Epithelial cell of prostate (primary cell): ENCODE data around the gene PLA2G5.
"Not testable (repeated sequence)": the region's sequence is repeated elsewhere in the genome, so short reads cannot be mapped to it uniquely, and the experiment has no call there.

Experiments
- DNase-seq: peaks from one replicate; pipeline ENCODE4 v3.0.0-alpha.2; 2011; ENCODE audit warnings: low read depth, low spot score
- H3K27ac ChIP-seq: fragments of 450-650 bp; 2 replicates; pipeline ENCODE4 v1.5.1; 2017; ENCODE audit warnings: mild to moderate bottlenecking

Gene PLA2G5

GRCh38 chr1:20112279-20113000 lies 42.4 kb downstream of the PLA2G5 start:
- no peak for DNase-seq
- H3K27ac ChIP-seq: no peak overlapping the region

- no peak for DNase-seq
- H3K27ac ChIP-seq: no peak overlapping the region
Measured at GRCh38 chr1:20114021-20114648, 44.1 kb downstream of the PLA2G5 start.

- H3K27ac ChIP-seq: no peak overlapping the region
Measured at GRCh38 chr1:20115479-20115878, 45.5 kb downstream of the PLA2G5 start.

GRCh38 chr1:20115916-20116315 lies 45.9 kb downstream of the PLA2G5 start:
- no peak overlapping the region for H3K27ac ChIP-seq
- DNase-seq: no peak

More at GRCh38 chr1:20115479-20115878, 45.5 kb downstream of the PLA2G5 start:
- no peak for DNase-seq

GRCh38 chr1:20117236-20117635 lies 47.2 kb downstream of the PLA2G5 start:
- no peak overlapping the region for H3K27ac ChIP-seq
- no peak for DNase-seq

GRCh38 chr1:20119347-20119746 lies 49.4 kb downstream of the PLA2G5 start, which contains the start of gene PLA2G2D:
Gene PLA2G2D, minus strand, starts transcription at chr1:20119536. Its CDS starts 38 bp downstream, at chr1:20119498.
- H3K27ac ChIP-seq: no peak within 1 kb of the TSS
- no peak for DNase-seq

- no peak for DNase-seq
- H3K27ac ChIP-seq: no peak overlapping the region
Measured at GRCh38 chr1:20120796-20121195, 50.8 kb downstream of the PLA2G5 start.

- no peak overlapping the region for H3K27ac ChIP-seq
- DNase-seq: no peak
Measured at GRCh38 chr1:20123722-20124455, 53.9 kb downstream of the PLA2G5 start.

- peak; percentile 50 for DNase-seq
- H3K27ac ChIP-seq: no peak overlapping the region
Measured at GRCh38 chr1:20124456-20125057, 54.6 kb downstream of the PLA2G5 start.

GRCh38 chr1:20125100-20125499 lies 55.1 kb downstream of the PLA2G5 start:
- H3K27ac ChIP-seq: no peak overlapping the region
- DNase-seq: no peak

GRCh38 chr1:20126041-20126805 lies 56.2 kb downstream of the PLA2G5 start:
- DNase-seq: no peak
- no peak overlapping the region for H3K27ac ChIP-seq

- no peak for DNase-seq
- H3K27ac ChIP-seq: no peak overlapping the region
Measured at GRCh38 chr1:20126806-20127440, 56.9 kb downstream of the PLA2G5 start.

- H3K27ac ChIP-seq, DNase-seq: not testable (repeated sequence)
Measured at GRCh38 chr1:20130518-20130917, 60.5 kb downstream of the PLA2G5 start.

GRCh38 chr1:20134995-20135394 lies 65.0 kb downstream of the PLA2G5 start:
- no peak for DNase-seq
- no peak overlapping the region for H3K27ac ChIP-seq

GRCh38 chr1:20136249-20136648 lies 66.3 kb downstream of the PLA2G5 start:
- no peak overlapping the region for H3K27ac ChIP-seq
- DNase-seq: no peak

- DNase-seq: peak; percentile 33
- H3K27ac ChIP-seq: no peak overlapping the region
Measured at GRCh38 chr1:20137055-20137454, 67.1 kb downstream of the PLA2G5 start.

- no peak overlapping the region for H3K27ac ChIP-seq
- DNase-seq: no peak
Measured at GRCh38 chr1:20137604-20138003, 67.6 kb downstream of the PLA2G5 start.

- no peak for DNase-seq
Measured at GRCh38 chr1:20138346-20138745, 68.4 kb downstream of the PLA2G5 start.

GRCh38 chr1:20138961-20139550 lies 69.1 kb downstream of the PLA2G5 start, which contains the start of gene PLA2G2F:
Gene PLA2G2F, plus strand, starts transcription at chr1:20139323. Its CDS starts 105 bp downstream, at chr1:20139428.
- no peak for DNase-seq
- no peak within 1 kb of the TSS for H3K27ac ChIP-seq

More at GRCh38 chr1:20138346-20138745, 68.4 kb downstream of the PLA2G5 start:
- no peak overlapping the region for H3K27ac ChIP-seq
